Mammary epithelial cell (primary cell): ENCODE data around the gene SLC12A4.

Experiments used
- CTCF ChIP-seq, 2 donors: IDR thresholded peaks in 1 of 2; conservative IDR thresholded peaks in 1 of 2; 2 replicates each; pipeline ENCODE4 v1.5.1; 2011 to 2012; ENCODE audit warnings: inconsistent platforms in 2 of 2, low read length in 2 of 2, mild to moderate bottlenecking in 2 of 2, control low read depth in 1 of 2, low read depth in 1 of 2; ENCODE audit not compliant: insufficient read depth in 1 of 2; ENCODE audit errors: extremely low read depth in 1 of 2
- EZH2 ChIP-seq: IDR thresholded peaks from 2 replicates; pipeline ENCODE4 v1.6.1; 2012; ENCODE audit warnings: low read length, inconsistent platforms, borderline replicate concordance

- TF ChIP-seq CTCF (conservative IDR thresholded peaks at IDR 0.05 in 1 of 2, IDR thresholded peaks at IDR 0.05 in 1 of 2; ENCODE audit: extremely low read depth in 1 of 2, insufficient read depth in 1 of 2, low read depth in 1 of 2, low read length in 2 of 2) (no peak), EZH2 (no peak)
Measured at GRCh38 chr16:68005786-68006286, 37.4 kb upstream of the SLC12A4 start.
